ENCODE results near the gene RPS23.

RPS23 gene

GRCh38 chr5:82313016-82313415 is 34.9 kb upstream of the RPS23 start:
- Histone ChIP-seq H3K27ac (no peak overlapping the region), H3K4me3 (no peak overlapping the region), H3K9me3 (replicated peaks in 1 of 11) (peaks cover 0 to 10% (median 5%) of the 10 kb centered on the region in 11 experiments; a peak in 8 of 22 replicates), H3K9ac (no peak overlapping the region), H4K20me1 (no peaks in the 10 kb centered on the region), H3K4me2 (no peak overlapping the region), H3K4me1 (peaks cover 6 to 14% (median 12%) of the 10 kb centered on the region in 10 experiments; a peak in 18 of 20 replicates), H3K27me3 (no peaks in the 10 kb centered on the region), H3K36me3 (no peaks in the 10 kb centered on the region; a peak in 1 of 22 replicates)
- TF ChIP-seq Cebpa-rat (IDR thresholded peaks at IDR 0.05), result no peak

DNA sequence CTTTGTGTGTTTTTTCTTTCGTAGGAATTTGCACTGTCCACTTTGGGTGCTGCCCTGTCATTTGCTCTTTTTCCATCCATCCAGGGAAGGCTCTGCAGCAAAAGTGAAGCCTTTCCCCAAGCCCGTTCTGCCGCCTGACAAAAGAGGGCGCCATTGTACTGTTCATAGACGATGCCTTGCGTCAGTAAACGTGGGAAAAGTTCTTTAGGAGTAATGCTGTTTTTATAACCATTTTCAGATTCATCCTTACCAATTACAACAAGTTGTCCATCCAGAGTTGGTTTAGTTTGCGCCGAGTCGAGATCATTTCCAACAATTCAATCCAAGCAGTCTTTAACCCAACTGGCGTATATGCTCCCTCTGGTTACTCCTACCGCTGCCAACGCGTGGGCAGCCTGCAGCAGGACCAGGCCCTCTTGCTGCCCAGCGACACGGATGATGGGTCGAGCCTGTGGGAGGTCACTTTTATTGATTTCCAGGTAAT is 34.3 kb upstream of the RPS23 start:
- no peaks in the 10 kb centered on the region for H4K20me1 ChIP-seq
- peaks cover 0 to 11% (median 5%) of the 10 kb centered on the region in 11 experiments; a peak in 8 of 22 replicates for H3K9me3 ChIP-seq (replicated peaks in 1 of 11)
- no peaks in the 10 kb centered on the region for H3K27me3 ChIP-seq
- no peak overlapping the region for H3K4me2 ChIP-seq
- no peak overlapping the region for H3K9ac ChIP-seq
- H3K36me3 ChIP-seq, result no peaks in the 10 kb centered on the region; a peak in 1 of 22 replicates
- H3K4me3 ChIP-seq, result no peak overlapping the region
- TF ChIP-seq Cebpa-rat (IDR thresholded peaks at IDR 0.05), result no peak
- H3K4me1 ChIP-seq, result peaks cover 6 to 14% (median 12%) of the 10 kb centered on the region in 10 experiments; a peak in 18 of 20 replicates
- no peak overlapping the region for H3K27ac ChIP-seq

GRCh38 chr5:82309091-82309531 is 31.0 kb upstream of the RPS23 start:
- Histone ChIP-seq H3K36me3 (no peaks in the 10 kb centered on the region; a peak in 1 of 22 replicates), H3K9ac (no peak overlapping the region), H3K9me3 (replicated peaks in 1 of 11) (peaks cover 0 to 11% (median 5%) of the 10 kb centered on the region in 11 experiments; a peak in 8 of 22 replicates), H4K20me1 (no peaks in the 10 kb centered on the region), H3K27me3 (no peaks in the 10 kb centered on the region), H3K27ac (no peak overlapping the region), H3K4me3 (no peak overlapping the region), H3K4me2 (no peak overlapping the region), H3K4me1 (no peaks in the 10 kb centered on the region)
- no peak for TF ChIP-seq Cebpa-rat (IDR thresholded peaks at IDR 0.05)

DNA sequence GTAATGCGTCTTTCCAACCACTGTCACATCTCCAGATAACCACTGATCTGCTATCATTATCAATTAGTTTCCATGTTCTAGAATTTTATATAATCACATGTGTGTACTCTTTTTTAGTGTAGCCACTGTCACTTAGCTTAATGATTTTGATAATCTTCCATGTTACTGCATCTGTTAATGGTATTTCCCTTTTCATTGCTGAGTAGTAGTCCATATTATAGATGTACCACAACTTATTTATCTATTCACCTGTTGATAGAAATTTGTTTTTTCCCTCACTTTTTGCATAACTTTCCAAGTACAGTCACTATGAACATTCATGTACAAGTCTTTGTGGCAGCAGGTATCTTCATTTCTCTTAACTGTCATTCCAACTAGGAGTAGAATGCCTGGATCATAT is 30.3 kb upstream of the RPS23 start:
- TF ChIP-seq Cebpa-rat (IDR thresholded peaks at IDR 0.05), result no peak
- Histone ChIP-seq H3K27me3 (no peaks in the 10 kb centered on the region), H3K4me1 (no peaks in the 10 kb centered on the region), H3K27ac (no peak overlapping the region), H4K20me1 (no peaks in the 10 kb centered on the region), H3K9me3 (replicated peaks in 1 of 11) (peaks cover 0 to 11% (median 5%) of the 10 kb centered on the region in 11 experiments; a peak in 8 of 22 replicates), H3K4me2 (no peak overlapping the region), H3K36me3 (no peaks in the 10 kb centered on the region; a peak in 1 of 22 replicates), H3K4me3 (no peak overlapping the region), H3K9ac (no peak overlapping the region)

DNA sequence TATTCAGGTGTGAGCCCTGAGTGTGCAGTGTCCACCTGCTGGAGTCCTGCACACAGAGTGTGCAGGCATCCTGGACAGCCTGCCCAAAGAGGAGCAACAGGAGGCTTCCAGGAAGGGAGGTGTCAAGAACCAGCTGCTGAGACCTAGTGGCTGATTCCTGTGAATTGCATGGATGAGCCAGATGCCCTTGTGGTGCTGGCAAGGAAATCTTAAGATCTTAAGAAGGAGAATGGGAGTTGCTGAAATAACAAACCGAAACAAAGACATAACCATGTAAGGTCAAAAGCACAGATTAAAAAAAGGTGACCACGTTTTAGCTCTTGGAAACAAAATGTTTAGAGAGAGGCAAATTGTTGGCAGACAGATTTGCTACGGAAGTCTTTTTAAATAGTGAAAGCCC is 29.3 kb upstream of the RPS23 start:
- H3K9ac ChIP-seq, result no peak overlapping the region
- H3K27ac ChIP-seq, result no peak overlapping the region
- peaks cover 0 to 11% (median 5%) of the 10 kb centered on the region in 11 experiments; a peak in 8 of 22 replicates for H3K9me3 ChIP-seq (replicated peaks in 1 of 11)
- H3K4me2 ChIP-seq, result no peak overlapping the region
- H4K20me1 ChIP-seq, result no peaks in the 10 kb centered on the region
- H3K4me1 ChIP-seq, result no peaks in the 10 kb centered on the region
- no peak for TF ChIP-seq Cebpa-rat (IDR thresholded peaks at IDR 0.05)
- no peaks in the 10 kb centered on the region; a peak in 1 of 22 replicates for H3K36me3 ChIP-seq
- no peaks in the 10 kb centered on the region for H3K27me3 ChIP-seq
- no peak overlapping the region for H3K4me3 ChIP-seq

GRCh38 chr5:82306151-82306550 is 28.0 kb upstream of the RPS23 start:
- Histone ChIP-seq H3K9ac (no peak overlapping the region), H3K4me2 (no peak overlapping the region), H4K20me1 (no peaks in the 10 kb centered on the region), H3K9me3 (replicated peaks in 1 of 11) (peaks cover 0 to 11% (median 5%) of the 10 kb centered on the region in 11 experiments; a peak in 8 of 22 replicates), H3K27me3 (no peaks in the 10 kb centered on the region), H3K27ac (no peak overlapping the region), H3K36me3 (no peaks in the 10 kb centered on the region), H3K4me3 (no peak overlapping the region), H3K4me1 (no peaks in the 10 kb centered on the region)
- no peak for TF ChIP-seq Cebpa-rat (IDR thresholded peaks at IDR 0.05)

- no peaks in the 10 kb centered on the region for H4K20me1 ChIP-seq
- H3K4me2 ChIP-seq, result no peak overlapping the region
- no peak for TF ChIP-seq Cebpa-rat (IDR thresholded peaks at IDR 0.05)
- H3K4me1 ChIP-seq, result peaks cover 4 to 12% (median 7%) of the 10 kb centered on the region in 10 experiments; a peak in 17 of 20 replicates
- H3K27me3 ChIP-seq, result no peaks in the 10 kb centered on the region
- H3K9ac ChIP-seq, result no peak overlapping the region
- no peak overlapping the region for H3K4me3 ChIP-seq
- no peaks in the 10 kb centered on the region for H3K36me3 ChIP-seq
- H3K9me3 ChIP-seq (replicated peaks in 1 of 11), result no peaks in the 10 kb centered on the region
- no peak overlapping the region for H3K27ac ChIP-seq
These were observed 23.0 kb upstream of the RPS23 start for GRCh38 chr5:82301190-82301589.

DNA sequence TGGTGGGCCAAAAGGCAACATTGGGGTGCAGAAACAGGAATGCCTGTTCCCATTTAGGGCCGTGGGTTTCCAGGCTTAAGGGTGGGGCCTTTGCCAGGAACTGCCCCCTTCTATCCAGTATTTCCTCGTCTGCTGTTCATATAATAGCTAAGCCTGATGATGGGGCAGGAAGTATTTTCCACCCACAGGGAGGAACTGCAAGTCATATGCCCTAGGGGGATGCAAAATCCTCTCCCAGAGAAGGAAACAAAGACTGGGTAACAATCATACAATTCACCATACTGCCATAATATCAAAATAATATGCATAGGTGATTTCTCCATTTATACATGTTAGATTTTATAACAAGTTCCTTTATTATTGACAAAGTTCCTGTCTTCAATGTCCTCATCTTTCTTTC is 20.5 kb upstream of the RPS23 start:
- Histone ChIP-seq H3K9ac (no peak overlapping the region), H3K4me1 (peaks cover 4 to 12% (median 7%) of the 10 kb centered on the region in 10 experiments; a peak in 17 of 20 replicates), H3K4me2 (peak overlapping the region; percentile 8 to 46 (median 32); a peak in 13 of 22 replicates), H4K20me1 (no peaks in the 10 kb centered on the region), H3K9me3 (replicated peaks in 1 of 11) (no peaks in the 10 kb centered on the region), H3K4me3 (no peak overlapping the region), H3K27ac (no peak overlapping the region), H3K27me3 (no peaks in the 10 kb centered on the region), H3K36me3 (no peaks in the 10 kb centered on the region)
- no peak for TF ChIP-seq Cebpa-rat (IDR thresholded peaks at IDR 0.05)

- H4K20me1 ChIP-seq, result no peaks in the 10 kb centered on the region
- no peak for TF ChIP-seq Cebpa-rat (IDR thresholded peaks at IDR 0.05)
- no peaks in the 10 kb centered on the region for H3K9me3 ChIP-seq (replicated peaks in 1 of 11)
- H3K4me3 ChIP-seq, result no peak overlapping the region
- no peaks in the 10 kb centered on the region for H3K27me3 ChIP-seq
- no peak overlapping the region for H3K27ac ChIP-seq
- no peak overlapping the region for H3K9ac ChIP-seq
- 0 out of 22 replicates have a peak overlapping the region, but pooled peaks of 1 of the 11 experiments have one; percentile 44 for H3K4me2 ChIP-seq
- peaks cover 4 to 12% (median 7%) of the 10 kb centered on the region in 10 experiments; a peak in 17 of 20 replicates for H3K4me1 ChIP-seq
- no peaks in the 10 kb centered on the region for H3K36me3 ChIP-seq
These were observed 19.6 kb upstream of the RPS23 start for GRCh38 chr5:82297711-82298110.

- Histone ChIP-seq H4K20me1 (no peaks in the 10 kb centered on the region), H3K9ac (no peak overlapping the region), H3K4me3 (no peak overlapping the region), H3K4me2 (no peak overlapping the region), H3K4me1 (peaks cover 4 to 12% (median 7%) of the 10 kb centered on the region in 10 experiments; a peak in 17 of 20 replicates), H3K36me3 (no peaks in the 10 kb centered on the region), H3K9me3 (replicated peaks in 1 of 11) (no peaks in the 10 kb centered on the region), H3K27me3 (no peaks in the 10 kb centered on the region), H3K27ac (no peak overlapping the region)
- TF ChIP-seq Cebpa-rat (IDR thresholded peaks at IDR 0.05), result no peak
These were observed 18.8 kb upstream of the RPS23 start for GRCh38 chr5:82296929-82297328.

Measured in BLaER1 treated with 17β-estradiol and CSF1 and Interleukin-3, amounts not matched to agents 10 nM and 100 nM (cell line).